Pancreas (tissue), 10 donors: Measurements from ENCODE around the gene ATRN. TPM values are rescaled to one million over a fixed set of nuclear protein-coding genes. Genes with fewer than 3 reads are reported as not detected.

Experiments used
- ATAC-seq, 4 donors: fragments of 200-7000 bp; cut with Tn5 transposase; one replicate each; pipeline versions ENCODE4 v1.8.0 to v1.9.1; 2020; ENCODE audit warnings: mild to moderate bottlenecking in 4 of 4, moderate library complexity in 4 of 4
- DNase-seq, 6 donors: peaks; one replicate each; pipeline ENCODE4 v3.0.0-alpha.2; 2020
- FAIRE-seq: peaks from 2 replicates; lab custom pipeline; 2012; peaks lifted over from hg19 to GRCh38; lab: Jason Lieb, UNC
- H3K27ac ChIP-seq, 4 donors: fragments of 200-600 bp; sonication (generic); 1 replicate in 3 of 4; 2 replicates in 1 of 4; pipeline versions ENCODE4 v1.5.0 to v1.8.0; 2020
- H3K27me3 ChIP-seq, 4 donors: fragments of 200-600 bp; one replicate each; pipeline ENCODE4 v1.8.0; 2021
- H3K36me3 ChIP-seq, 3 donors: fragments of 200-600 bp; sonication (generic) in 1 of 3; one replicate each; pipeline versions ENCODE4 v1.5.0 to v1.8.0; 2020 to 2021
- H3K4me1 ChIP-seq, 3 donors: fragments of 200-600 bp; one replicate each; pipeline ENCODE4 v1.8.0; 2021
- H3K4me3 ChIP-seq, 4 donors: fragments of 200-600 bp; sonication (generic) in 2 of 4; one replicate each; pipeline versions ENCODE4 v1.5.0 to v1.8.0; 2020 to 2021
- H3K9me3 ChIP-seq, 4 donors: fragments of 200-600 bp; one replicate each; pipeline ENCODE4 v1.8.0; 2021
- CTCF ChIP-seq, 4 donors: fragments of 200-600 bp; sonication (generic) in 3 of 4; IDR thresholded peaks; one replicate each; pipeline versions ENCODE4 v1.5.0 to v1.8.0; 2021; ENCODE audit warnings: antibody characterized with exemption in 4 of 4
- WGBS, 2 donors: extraction: QIAGEN DNeasy Blood & Tissue Kit; methylation state at CpG; one replicate each; pipeline ENCODE4 v1.1.7; 2013; 5-methylcytosine and 5-hydroxymethylcytosine counted together
- intact Hi-C, 3 donors: fragments of 100-400 bp; cut with DNase I; formaldehyde crosslinking; loops; one replicate each; pipeline versions ENCODE4 v1.11.1 to v1.14.2; 2022
- polyA plus RNA-seq, 2 donors: library from polyadenylated mRNA; stranded (reverse); fragments of 200-250 nt; gene quantifications; one replicate each; pipeline ENCODE4 v1.2.3, GENCODE V29; 2013
- total RNA-seq, 6 donors: library from RNA; stranded (reverse); fragmentation: NEBNext Ultra II Directional in 4 of 6; extraction: Animal tissue kit (Norgen Biotek cat#: 25700) in 4 of 6; gene quantifications; one replicate each; pipeline versions ENCODE4 v1.2.1 to v1.2.4, GENCODE V29; 2021 to 2023
- donor health status: healthy with polysubstance abuse.
- donor health status: DM: no; HTN: no; CAD: no; lungs with moderate emphysema.
- donor health status: DM: no; HTN: no; CAD: no.
- donor health status: control.
- donor health status: control.
- donor health status: Bipolar disorder and iron deficiency.
- donor health status: DM: yes; HTN: yes; CAD: no.
- donor health status: DM: no; HTN: no; CAD: no.
- donor health status: DM: no; HTN: no; CAD: no.
- donor health status: DM: yes; HTN: yes; CAD: no.

Gene ATRN
- total and polyA plus RNA-seq, 8 donors = 3.6 to 30.4 (median 20.6) TPM

- ATAC-seq = no peak
- WGBS, 2 donors = 90 to 93% methylated on average over 4 of the region's 4 CpGs
- no peak overlapping the region for H3K4me3 ChIP-seq
- H3K4me1 ChIP-seq = no peaks in the 10 kb centered on the region
- no peaks in the 10 kb centered on the region for H3K9me3 ChIP-seq
- TF ChIP-seq CTCF (IDR thresholded peaks at IDR 0.05) = no peak
- DNase-seq = no peak
- H3K27me3 ChIP-seq = no peaks in the 10 kb centered on the region
- no peak overlapping the region for H3K27ac ChIP-seq
- intact Hi-C loops = no loop called here
- no peak for FAIRE-seq
- H3K36me3 ChIP-seq = no peaks in the 10 kb centered on the region
Measured at GRCh38 chr20:3431109-3431508, 39.7 kb upstream of the ATRN start.

DNA sequence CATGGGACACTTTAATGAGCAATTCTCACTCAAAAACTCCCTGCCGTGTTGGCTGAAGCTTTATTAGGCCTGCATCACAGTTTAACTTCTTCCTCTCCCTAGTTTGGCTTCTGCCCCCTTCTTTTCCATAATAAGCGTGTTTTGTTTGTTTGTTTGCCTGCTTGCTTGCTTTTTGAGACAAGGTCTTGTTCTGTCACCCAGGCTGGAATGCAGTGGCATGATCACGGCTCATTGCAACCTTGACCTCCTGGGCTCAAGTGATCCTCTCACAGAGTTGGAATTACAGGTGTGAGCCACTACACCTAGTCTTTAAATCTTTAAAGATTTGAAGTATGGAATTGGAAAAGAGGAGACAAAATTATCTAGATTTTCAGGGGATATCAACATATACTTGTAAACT is 38.0 kb upstream of the ATRN start:
- H3K27ac ChIP-seq = no peak overlapping the region

GRCh38 chr20:3433744-3434143 is 37.1 kb upstream of the ATRN start:
- no peak for TF ChIP-seq CTCF (IDR thresholded peaks at IDR 0.05)
- Histone ChIP-seq H3K27ac (no peak overlapping the region), H3K9me3 (no peaks in the 10 kb centered on the region), H3K27me3 (no peaks in the 10 kb centered on the region), H3K4me3 (no peak overlapping the region), H3K4me1 (no peaks in the 10 kb centered on the region), H3K36me3 (no peaks in the 10 kb centered on the region)
- ATAC-seq (no peak), DNase-seq (no peak), FAIRE-seq (no peak)
- WGBS, 2 donors = 81 to 85% methylated on average over 3 of the region's 3 CpGs
- intact Hi-C loops = no loop called here

More for the DNA sequence above, 38.0 kb upstream of the ATRN start:
- 69 to 73% methylated on average over 3 of the region's 3 CpGs for WGBS, 2 donors
- Histone ChIP-seq H3K9me3 (no peaks in the 10 kb centered on the region), H3K27me3 (no peaks in the 10 kb centered on the region), H3K4me3 (no peak overlapping the region), H3K4me1 (no peaks in the 10 kb centered on the region), H3K36me3 (no peaks in the 10 kb centered on the region)
- no peak for TF ChIP-seq CTCF (IDR thresholded peaks at IDR 0.05)
- intact Hi-C loops = no loop called here
- no peak for FAIRE-seq
- no peak for DNase-seq
- ATAC-seq = no peak

DNA sequence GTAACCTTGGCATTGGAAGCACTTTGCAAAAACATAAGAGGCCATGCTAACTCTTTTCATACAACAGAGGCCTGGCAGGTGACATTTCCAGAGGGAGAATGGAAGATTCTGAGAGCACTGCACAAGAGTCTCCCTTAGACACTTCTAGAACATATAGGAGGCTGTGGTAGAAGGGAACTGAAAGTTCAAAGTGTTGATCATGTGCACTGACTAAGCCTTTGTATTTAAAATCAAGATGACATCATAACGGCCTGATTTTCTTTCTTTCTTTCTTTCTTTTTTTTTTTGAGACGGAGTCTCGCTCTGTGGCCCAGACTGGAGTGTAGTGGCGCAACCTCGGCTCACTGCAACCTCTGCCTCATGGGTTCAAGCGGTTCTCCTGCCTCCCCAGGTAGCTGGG is 36.6 kb upstream of the ATRN start:
- Histone ChIP-seq H3K27me3 (no peaks in the 10 kb centered on the region), H3K9me3 (no peaks in the 10 kb centered on the region), H3K27ac (no peak overlapping the region), H3K4me1 (no peaks in the 10 kb centered on the region), H3K4me3 (no peak overlapping the region), H3K36me3 (no peaks in the 10 kb centered on the region)
- WGBS, 2 donors = 88 to 90% methylated on average over 6 of the region's 6 CpGs
- intact Hi-C loops = no loop called here
- no peak for DNase-seq
- TF ChIP-seq CTCF (IDR thresholded peaks at IDR 0.05) = no peak
- no peak for FAIRE-seq
- peak in 2 of 4 donors; percentile 29 to 53 for ATAC-seq

DNA sequence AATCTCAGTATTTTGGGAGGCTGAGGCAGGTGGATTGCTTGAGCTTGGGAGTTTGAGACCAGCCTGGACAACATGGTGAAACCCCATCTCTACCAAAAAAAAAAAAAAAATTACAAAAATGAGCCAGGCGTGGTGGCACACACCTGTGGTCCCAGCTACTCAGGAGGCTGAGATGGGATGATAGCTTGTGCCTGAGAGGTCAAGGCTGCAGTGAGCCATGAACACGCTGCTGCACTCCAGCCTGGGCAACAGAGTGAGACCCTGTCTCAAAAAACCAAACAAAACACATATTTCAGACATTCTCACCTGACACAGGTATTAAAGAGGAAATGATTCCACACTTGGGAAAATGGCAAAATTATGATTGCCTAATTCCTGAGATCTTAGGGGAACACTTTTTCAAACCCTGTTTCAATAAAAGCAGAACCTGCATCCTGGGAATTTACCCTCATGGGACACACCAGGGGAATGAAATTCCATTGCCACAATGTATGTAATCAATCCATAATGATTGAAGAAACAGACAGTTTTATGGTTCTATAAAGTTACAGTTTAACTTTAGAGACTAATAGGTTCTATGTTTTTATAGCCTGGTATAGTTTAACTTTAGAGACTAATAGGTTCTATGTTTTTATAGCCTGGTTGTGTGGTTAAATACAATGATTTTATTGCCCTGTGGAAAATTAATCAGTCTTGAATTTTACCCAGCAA is 33.8 kb upstream of the ATRN start:
- ATAC-seq (peak in 2 of 4 donors; percentile 48 to 58), DNase-seq (no peak), FAIRE-seq (peak; percentile 68)
- no peak overlapping the region for H3K27ac ChIP-seq
- H3K9me3 ChIP-seq = no peaks in the 10 kb centered on the region
- no peaks in the 10 kb centered on the region for H3K36me3 ChIP-seq
- H3K4me3 ChIP-seq = no peak overlapping the region
- H3K4me1 ChIP-seq = no peaks in the 10 kb centered on the region
- H3K27me3 ChIP-seq = no peaks in the 10 kb centered on the region
- WGBS, 2 donors = 70 to 80% methylated on average over 2 of the region's 2 CpGs
- intact Hi-C loops = no loop called here
- no peak for TF ChIP-seq CTCF (IDR thresholded peaks at IDR 0.05)
